ENCODE data around the gene IL1RL1.
A peak's percentile ranks its signal among the peaks of the same experiment; 100 is the strongest.
"Not testable (repeated sequence)": the region's sequence is repeated elsewhere in the genome, so short reads cannot be mapped to it uniquely, and the experiment has no call there.

The IL1RL1 gene

GRCh38 chr2:102291319-102292075 is 19.9 kb upstream of the IL1RL1 start:
- no peak for DNase-seq (ENCODE audit: low read depth in 1 of 2, low spot score in 1 of 2)

- no peak for DNase-seq (ENCODE audit: low read depth in 1 of 2, low spot score in 1 of 2)
Measured at GRCh38 chr2:102294802-102295489, 16.4 kb upstream of the IL1RL1 start.

DNA sequence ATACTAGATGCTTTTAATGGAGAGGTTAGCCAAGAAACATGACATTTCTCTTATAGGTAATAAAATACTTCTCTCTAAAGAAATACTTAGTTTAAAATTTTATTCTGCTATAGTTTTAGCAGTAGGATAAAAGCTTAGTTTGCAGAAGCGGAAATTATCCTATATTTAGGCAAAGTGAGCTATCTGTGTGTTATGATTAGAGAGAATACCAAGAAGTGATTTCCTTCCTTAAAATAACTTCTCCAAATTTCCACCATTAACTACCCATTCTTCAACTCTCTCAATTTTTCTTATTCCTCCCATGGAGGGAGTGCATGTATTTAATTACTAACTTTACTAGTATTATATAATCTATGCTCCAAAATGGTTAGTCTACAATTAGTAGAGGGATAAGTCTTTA is 15.8 kb upstream of the IL1RL1 start:
- no peak for DNase-seq (ENCODE audit: low read depth in 1 of 2, low spot score in 1 of 2)

- DNase-seq (ENCODE audit: low read depth in 1 of 2, low spot score in 1 of 2), result no peak
Measured at GRCh38 chr2:102296449-102296848, 14.9 kb upstream of the IL1RL1 start.

DNA sequence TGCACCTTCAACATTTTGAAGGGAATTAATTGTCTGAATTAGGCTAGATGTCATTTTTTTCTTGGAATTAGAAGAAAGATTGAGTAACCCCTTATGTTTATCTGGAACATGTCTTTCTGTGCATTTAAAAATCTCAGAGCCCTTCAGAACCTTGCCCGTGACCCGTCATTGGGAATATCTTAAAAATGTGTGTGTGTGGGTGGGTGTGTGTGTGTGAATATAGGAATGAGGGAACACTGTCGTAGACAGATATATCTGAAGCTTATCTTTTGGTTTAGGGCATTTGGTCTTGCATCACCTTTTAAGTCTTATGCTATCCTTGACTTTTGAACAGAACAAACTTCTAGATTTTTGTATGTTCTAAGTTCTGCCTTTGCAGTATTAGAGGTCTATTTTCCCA is 13.5 kb upstream of the IL1RL1 start:
- no peak for DNase-seq (ENCODE audit: low read depth in 1 of 2, low spot score in 1 of 2)

DNA sequence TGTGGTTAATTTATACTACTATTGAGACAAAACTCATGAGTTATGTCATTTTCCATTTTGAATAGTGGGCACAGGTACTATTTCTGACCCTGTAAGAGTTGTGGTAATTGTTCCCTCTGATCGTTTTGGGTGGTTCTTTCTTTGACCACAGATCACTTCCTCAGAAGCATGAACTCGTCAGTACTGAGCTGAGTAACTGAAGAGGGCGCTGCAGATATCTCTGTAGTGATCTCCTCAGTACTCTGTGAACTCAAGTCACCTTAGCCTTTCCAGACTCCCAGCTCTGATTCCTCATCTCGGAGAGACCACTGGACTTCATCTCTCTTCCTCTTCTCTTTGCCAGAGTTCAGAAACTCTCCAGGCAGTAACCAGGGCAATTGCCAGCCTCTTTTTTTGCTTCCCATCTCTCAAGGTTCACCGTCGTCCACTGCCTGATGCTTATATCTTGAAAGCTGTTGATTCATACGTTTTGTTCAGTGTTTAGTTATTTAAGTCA is 9.4 kb upstream of the IL1RL1 start:
- peak in 1 of 2 donors; percentile 19 for DNase-seq (ENCODE audit: low read depth in 1 of 2, low spot score in 1 of 2)

GRCh38 chr2:102302458-102302857 is 8.9 kb upstream of the IL1RL1 start:
- no peak for DNase-seq (ENCODE audit: low read depth in 1 of 2, low spot score in 1 of 2)

DNA sequence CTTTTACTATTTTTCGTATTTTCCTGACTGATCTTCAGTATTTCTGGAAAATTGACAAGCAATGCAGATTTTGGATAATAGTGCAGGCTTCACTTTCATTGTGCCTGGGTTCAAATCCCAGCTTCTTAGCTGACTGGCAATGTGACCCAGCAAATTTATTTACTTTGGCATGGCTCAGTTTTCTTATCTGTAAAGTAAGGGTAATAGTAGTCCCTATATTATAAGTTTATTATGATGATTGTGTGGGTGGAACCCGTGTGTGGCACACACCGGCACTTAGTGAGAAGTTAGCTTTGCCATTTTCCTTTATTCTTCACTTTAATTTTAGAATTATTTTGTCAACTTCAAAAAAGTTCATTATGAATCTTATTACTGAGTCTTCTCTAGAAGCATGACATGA is 7.8 kb upstream of the IL1RL1 start:
- no peak for DNase-seq (ENCODE audit: low read depth in 1 of 2, low spot score in 1 of 2)

GRCh38 chr2:102304268-102304667 is 7.1 kb upstream of the IL1RL1 start:
- DNase-seq (ENCODE audit: low read depth in 1 of 2, low spot score in 1 of 2), result no peak

GRCh38 chr2:102304711-102305611 is 6.4 kb upstream of the IL1RL1 start:
- no peak for DNase-seq (ENCODE audit: low read depth in 1 of 2, low spot score in 1 of 2)

- DNase-seq (ENCODE audit: low read depth in 1 of 2, low spot score in 1 of 2), result no peak
Measured at GRCh38 chr2:102306125-102306524, 5.2 kb upstream of the IL1RL1 start.

GRCh38 chr2:102313025-102313424 is 1.7 kb downstream of the IL1RL1 start:
- DNase-seq (ENCODE audit: low read depth in 1 of 2, low spot score in 1 of 2), result no peak

DNA sequence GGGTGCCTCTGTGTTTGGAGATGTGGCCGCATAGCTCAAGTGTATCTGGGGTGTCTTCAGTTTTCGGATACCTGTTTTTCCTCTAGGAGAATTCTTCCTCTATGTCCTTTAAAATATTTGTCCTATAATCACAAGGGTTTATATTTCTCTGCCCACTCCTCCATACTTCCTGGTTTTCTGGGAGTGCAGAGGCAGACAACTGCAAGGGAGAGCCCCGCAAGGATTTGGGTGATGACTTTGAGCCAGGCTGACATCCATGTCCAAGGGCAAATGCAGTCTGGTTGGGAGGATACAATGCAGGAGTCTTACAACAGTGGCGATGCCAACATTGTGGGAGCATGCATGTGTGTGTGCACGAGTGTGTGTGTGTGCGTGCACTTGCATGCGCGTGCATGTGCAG is 2.1 kb downstream of the IL1RL1 start:
- no peak for DNase-seq (ENCODE audit: low read depth in 1 of 2, low spot score in 1 of 2)

- no peak for DNase-seq (ENCODE audit: low read depth in 1 of 2, low spot score in 1 of 2)
Measured at GRCh38 chr2:102313950-102314349, 2.6 kb downstream of the IL1RL1 start.

GRCh38 chr2:102315921-102316320 is 4.6 kb downstream of the IL1RL1 start:
- no peak for DNase-seq (ENCODE audit: low read depth in 1 of 2, low spot score in 1 of 2)

DNA sequence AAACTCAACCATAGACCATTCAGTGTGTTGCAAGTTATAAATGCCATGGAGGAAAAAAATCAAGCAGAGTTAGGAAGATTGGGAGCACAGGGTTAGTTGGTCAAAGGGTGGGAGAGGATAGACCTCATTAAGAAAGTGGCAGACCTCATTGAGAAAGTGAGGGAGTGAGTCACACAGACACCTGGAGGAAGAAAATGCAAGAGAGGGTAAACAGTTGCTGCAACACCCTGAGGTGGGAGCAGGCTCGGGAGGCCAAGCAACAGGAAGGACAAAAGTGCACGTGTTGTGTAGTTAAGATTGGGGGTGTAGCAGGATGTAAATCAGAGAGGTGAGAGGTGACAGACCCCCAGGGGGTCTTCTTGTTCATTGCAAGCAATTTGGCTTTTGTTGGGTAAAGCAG is 6.4 kb downstream of the IL1RL1 start:
- DNase-seq (ENCODE audit: low read depth in 1 of 2, low spot score in 1 of 2), result no peak

DNA sequence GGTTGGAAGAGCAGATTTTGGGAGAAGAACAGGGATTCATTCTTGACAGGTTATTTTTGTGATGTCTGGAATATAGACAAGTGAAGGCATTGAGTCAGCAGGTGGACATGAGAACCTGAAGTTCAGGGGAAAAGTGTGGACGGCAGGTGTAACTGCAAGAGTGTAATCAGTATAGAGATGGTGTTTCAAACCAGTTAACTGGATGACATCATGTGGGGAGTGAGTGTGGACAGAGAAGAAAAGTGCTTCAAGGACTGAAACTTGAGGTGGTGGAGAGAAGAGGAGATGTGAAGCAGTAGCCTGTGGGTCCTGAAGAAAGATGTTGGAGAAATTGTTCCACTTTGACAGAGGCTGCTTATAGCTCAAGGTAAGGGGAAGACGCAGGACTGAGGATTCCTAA is 7.1 kb downstream of the IL1RL1 start:
- DNase-seq (ENCODE audit: low read depth in 1 of 2, low spot score in 1 of 2), result no peak

DNA sequence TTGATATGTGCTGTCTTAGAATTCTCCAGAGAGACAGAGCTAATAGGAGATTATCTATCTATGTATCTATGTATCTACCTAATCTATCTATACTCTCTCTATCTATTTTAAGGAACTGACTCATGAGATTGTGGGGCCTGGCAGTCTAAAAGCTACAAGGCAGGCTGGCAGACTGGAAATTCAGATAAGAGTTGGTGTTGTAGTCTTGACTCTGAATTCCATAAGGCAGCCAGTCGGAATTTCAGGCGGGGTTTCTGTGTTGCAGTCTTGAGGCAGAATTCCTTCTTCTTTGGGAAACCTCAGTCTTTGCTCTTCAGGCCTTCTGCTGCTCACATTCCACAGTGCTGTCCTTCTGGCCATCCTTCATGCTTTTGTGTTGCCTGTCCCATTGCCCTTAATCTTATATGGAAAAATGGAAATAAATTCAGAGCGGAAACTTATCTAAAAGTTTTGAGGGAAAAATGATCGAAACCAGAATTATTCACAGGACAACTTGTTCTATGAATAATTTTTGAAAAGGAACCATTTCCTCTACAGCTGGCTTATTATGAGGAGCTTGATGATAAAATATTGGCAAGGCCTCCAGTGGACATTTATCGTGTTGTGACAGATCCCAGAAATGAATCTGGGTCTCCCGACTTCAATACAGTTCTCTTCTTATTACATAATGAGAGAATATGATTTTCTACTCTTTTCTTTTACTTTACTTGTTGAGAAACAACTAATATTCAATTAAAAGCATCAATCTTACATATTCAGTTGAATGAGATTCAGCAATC is 10.8 kb downstream of the IL1RL1 start:
- DNase-seq (ENCODE audit: low read depth in 1 of 2, low spot score in 1 of 2), result no peak

- DNase-seq (ENCODE audit: low read depth in 1 of 2, low spot score in 1 of 2), result not testable (repeated sequence)
Measured at GRCh38 chr2:102324914-102325313, 13.6 kb downstream of the IL1RL1 start.

DNA sequence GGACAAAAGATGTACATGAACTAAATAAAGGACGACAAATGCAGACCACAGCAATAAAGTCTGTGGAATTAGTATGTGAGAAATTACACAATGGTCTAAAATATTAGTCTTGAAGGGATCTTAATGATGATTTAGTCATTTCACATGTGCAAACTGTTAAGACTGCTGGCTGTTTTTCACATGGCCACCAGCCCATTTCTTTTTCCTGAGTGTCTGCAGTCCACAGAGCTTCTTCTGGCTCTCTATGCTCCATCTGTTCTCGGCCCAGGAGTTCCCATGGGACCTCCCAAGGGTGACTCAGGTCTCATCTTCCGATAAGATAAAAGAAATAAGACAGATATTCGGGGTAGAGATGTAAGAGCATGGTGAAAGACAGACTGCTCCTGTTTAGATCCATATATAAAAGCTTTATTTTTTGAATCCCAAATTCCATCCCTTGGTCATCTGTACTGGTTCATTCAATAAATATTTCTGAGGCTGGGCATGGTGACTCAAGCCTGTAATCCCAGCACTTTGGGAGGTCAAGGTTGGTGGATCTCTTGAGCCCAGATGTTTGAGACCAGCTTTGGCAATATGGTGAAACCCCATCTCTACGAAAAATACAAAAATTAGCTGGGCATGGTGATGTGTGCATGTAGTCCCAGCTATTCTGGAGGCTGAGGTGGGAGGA is 20.1 kb downstream of the IL1RL1 start:
- DNase-seq (ENCODE audit: low read depth in 1 of 2, low spot score in 1 of 2), result no peak
